ENCODE data around the gene TOR3A.
"Not testable (repeated sequence)": the region's sequence is repeated elsewhere in the genome, so short reads cannot be mapped to it uniquely, and the experiment has no call there.

The TOR3A gene, protein sequence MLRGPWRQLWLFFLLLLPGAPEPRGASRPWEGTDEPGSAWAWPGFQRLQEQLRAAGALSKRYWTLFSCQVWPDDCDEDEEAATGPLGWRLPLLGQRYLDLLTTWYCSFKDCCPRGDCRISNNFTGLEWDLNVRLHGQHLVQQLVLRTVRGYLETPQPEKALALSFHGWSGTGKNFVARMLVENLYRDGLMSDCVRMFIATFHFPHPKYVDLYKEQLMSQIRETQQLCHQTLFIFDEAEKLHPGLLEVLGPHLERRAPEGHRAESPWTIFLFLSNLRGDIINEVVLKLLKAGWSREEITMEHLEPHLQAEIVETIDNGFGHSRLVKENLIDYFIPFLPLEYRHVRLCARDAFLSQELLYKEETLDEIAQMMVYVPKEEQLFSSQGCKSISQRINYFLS

GRCh38 chr1:179081687-179082332, at the start of gene TOR3A:
Gene TOR3A, plus strand, starts transcription at chr1:179082070. Its CDS starts 59 bp downstream, at chr1:179082129.
- DNase-seq (ENCODE audit: low read depth) = peak; percentile 90
- H3K4me3 ChIP-seq (ENCODE audit: low read depth, low read length) = peak within 1 kb of the TSS; percentile 88
- no peak for TF ChIP-seq CTCF (conservative IDR thresholded peaks at IDR 0.05; ENCODE audit: low read depth, low read length)

- H3K4me3 ChIP-seq (ENCODE audit: low read depth, low read length) = no peak overlapping the region
- peak; percentile 82 for DNase-seq (ENCODE audit: low read depth)
- no peak for TF ChIP-seq CTCF (conservative IDR thresholded peaks at IDR 0.05; ENCODE audit: low read depth, low read length)
Measured at GRCh38 chr1:179034720-179035119, 47.1 kb upstream of the TOR3A start.

DNA sequence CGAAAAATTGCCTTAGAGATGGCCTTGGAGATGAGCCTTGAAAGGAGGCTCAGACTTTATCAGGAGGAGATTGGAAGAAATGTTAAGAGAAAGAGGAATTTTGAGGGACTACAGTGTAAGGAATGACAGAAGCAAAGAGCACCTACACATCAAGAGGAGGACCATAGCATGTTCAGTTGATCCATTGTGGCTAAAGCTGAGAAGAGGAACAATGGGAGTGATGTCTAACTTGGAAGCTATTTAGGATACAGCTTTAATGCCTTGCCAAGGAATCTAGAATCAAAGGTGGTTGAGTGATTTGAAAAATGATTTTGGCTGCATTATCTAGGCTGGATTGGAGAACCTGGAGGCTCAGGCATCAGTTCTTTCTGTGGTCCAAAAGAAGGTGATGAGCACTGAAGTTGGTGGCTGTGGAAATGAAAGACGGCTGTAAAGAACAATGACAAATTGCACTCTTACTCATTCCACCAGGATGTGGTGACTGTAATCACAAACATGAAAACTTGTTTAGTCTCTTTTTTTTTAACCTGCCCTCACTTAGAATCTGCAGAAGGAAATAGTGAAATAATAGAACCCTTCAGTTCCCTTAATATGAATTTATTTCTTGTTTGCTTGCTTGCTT, 44.9 kb upstream of the TOR3A start:
- DNase-seq (ENCODE audit: low read depth) = no peak
- no peak for TF ChIP-seq CTCF (conservative IDR thresholded peaks at IDR 0.05; ENCODE audit: low read depth, low read length)
- no peak overlapping the region for H3K4me3 ChIP-seq (ENCODE audit: low read depth, low read length)

GRCh38 chr1:179038528-179039281, 43.2 kb upstream of the TOR3A start:
- DNase-seq (ENCODE audit: low read depth) = no peak
- H3K4me3 ChIP-seq (ENCODE audit: low read depth, low read length) = no peak overlapping the region
- no peak for TF ChIP-seq CTCF (conservative IDR thresholded peaks at IDR 0.05; ENCODE audit: low read depth, low read length)

- not testable (repeated sequence) for DNase-seq (ENCODE audit: low read depth); H3K4me3 ChIP-seq (ENCODE audit: low read depth, low read length)
Measured at GRCh38 chr1:179039502-179040174, 42.2 kb upstream of the TOR3A start.

DNA sequence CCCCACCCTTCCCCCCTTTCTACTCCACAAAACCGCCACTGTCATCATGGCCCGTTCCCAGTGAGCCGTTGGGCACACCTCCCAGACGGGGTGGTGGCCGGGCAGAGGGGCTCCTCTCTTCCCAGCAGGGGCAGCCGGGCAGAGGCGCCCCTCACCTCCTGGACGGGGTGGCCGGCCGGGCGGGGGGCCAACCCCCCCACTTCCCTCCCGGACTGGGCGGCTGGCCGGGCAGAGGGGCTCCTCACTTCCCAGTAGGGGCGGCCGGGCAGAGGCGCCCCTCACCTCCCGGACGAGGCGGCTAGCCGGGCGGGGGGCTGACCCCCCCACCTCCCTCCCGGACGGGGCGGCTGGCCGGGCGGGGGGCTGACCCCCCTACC, 41.7 kb upstream of the TOR3A start:
- H3K4me3 ChIP-seq (ENCODE audit: low read depth, low read length); DNase-seq (ENCODE audit: low read depth): not testable (repeated sequence)

- TF ChIP-seq CTCF (conservative IDR thresholded peaks at IDR 0.05; ENCODE audit: low read depth, low read length) = no peak
- H3K4me3 ChIP-seq (ENCODE audit: low read depth, low read length) = no peak overlapping the region
- DNase-seq (ENCODE audit: low read depth) = no peak
Measured at GRCh38 chr1:179042087-179042486, 39.8 kb upstream of the TOR3A start.
